Loucy (cell line): Measurements from ENCODE around the gene KCNJ11.

Experiments
- H2AFZ ChIP-seq: fragments of 200-600 bp; sonication (generic); 2 replicates; pipeline ENCODE4 v1.6.0; 2016; ENCODE audit warnings: antibody characterized with exemption, mild to moderate bottlenecking, low read length, moderate library complexity
- H3F3A ChIP-seq: fragments of 200-600 bp; 2 replicates; pipeline ENCODE4 v1.6.0; 2016; ENCODE audit warnings: antibody characterized with exemption, low read depth, mild to moderate bottlenecking
- H3K27me3 ChIP-seq: fragments of 200-600 bp; sonication (generic); 2 replicates; pipeline ENCODE4 v1.6.1; 2014; ENCODE audit warnings: low read length, mild to moderate bottlenecking; ENCODE audit not compliant: insufficient read depth, poor library complexity, severe bottlenecking
- H3K36me3 ChIP-seq: fragments of 200-600 bp; sonication (generic); 2 replicates; pipeline ENCODE4 v1.6.1; 2016; ENCODE audit warnings: low read length; ENCODE audit not compliant: insufficient read depth
- H3K4me1 ChIP-seq: fragments of 200-600 bp; sonication (generic); 2 replicates; pipeline ENCODE4 v1.5.1; 2014; ENCODE audit warnings: low read length, mild to moderate bottlenecking; ENCODE audit not compliant: insufficient read depth, poor library complexity, severe bottlenecking
- H3K4me2 ChIP-seq: fragments of 200-600 bp; sonication (generic); 2 replicates; pipeline ENCODE4 v1.6.0; 2014; ENCODE audit warnings: antibody characterized with exemption, low read length, low read depth, mild to moderate bottlenecking; ENCODE audit not compliant: poor library complexity, severe bottlenecking
- H3K4me3 ChIP-seq: fragments of 200-600 bp; sonication (generic); 2 replicates; pipeline ENCODE4 v1.5.1; 2014; ENCODE audit warnings: low read length, mild to moderate bottlenecking, mixed read lengths; ENCODE audit not compliant: poor library complexity, severe bottlenecking
- H3K79me2 ChIP-seq: fragments of 200-600 bp; sonication (generic); 2 replicates; pipeline ENCODE4 v1.6.1; 2014; ENCODE audit warnings: low read length; ENCODE audit not compliant: insufficient read depth
- H3K9ac ChIP-seq: fragments of 200-600 bp; sonication (generic); 2 replicates; pipeline ENCODE4 v1.6.0; 2014; ENCODE audit warnings: mild to moderate bottlenecking, low read depth, low read length, moderate library complexity; ENCODE audit not compliant: poor library complexity, severe bottlenecking
- H3K9me2 ChIP-seq: fragments of 200-600 bp; sonication (generic); replicated peaks from 2 replicates; pipeline ENCODE4 v1.6.1; 2016; ENCODE audit warnings: low read depth, low read length, mixed read lengths
- H3K9me3 ChIP-seq: fragments of 200-600 bp; sonication (generic); 2 replicates; pipeline ENCODE4 v1.6.1; 2014; ENCODE audit warnings: mild to moderate bottlenecking, antibody characterized with exemption, low read length, low read depth; ENCODE audit not compliant: insufficient read depth
- H4K20me1 ChIP-seq: fragments of 200-600 bp; sonication (generic); 2 replicates; pipeline ENCODE4 v1.6.0; 2014; ENCODE audit warnings: antibody characterized with exemption, low read length, mild to moderate bottlenecking; ENCODE audit not compliant: insufficient read depth, poor library complexity, severe bottlenecking
- CTCF ChIP-seq: fragments of 200-600 bp; sonication (generic); conservative IDR thresholded peaks from 2 replicates; pipeline ENCODE4 v1.5.1; 2014; ENCODE audit warnings: mild to moderate bottlenecking, antibody characterized with exemption, low read length
- EZH2phosphoT487 ChIP-seq: fragments of 200-600 bp; IDR thresholded peaks from 2 replicates; pipeline ENCODE4 v1.6.1; 2018; ENCODE audit warnings: antibody characterized with exemption, mild to moderate bottlenecking, moderate library complexity, borderline replicate concordance

KCNJ11 gene

GRCh38 chr11:17414992-17415391 lies 26.5 kb upstream of the KCNJ11 start:
- Histone ChIP-seq H3K4me1 (no peaks in the 10 kb centered on the region), H3K4me2 (no peak overlapping the region), H3K9me3 (no peaks in the 10 kb centered on the region), H3K9ac (no peak overlapping the region), H3K9me2 (no peaks in the 10 kb centered on the region), H3F3A (no peaks in the 10 kb centered on the region), H4K20me1 (no peaks in the 10 kb centered on the region), H3K4me3 (no peak overlapping the region), H2AFZ (no peak overlapping the region), H3K79me2 (no peaks in the 10 kb centered on the region), H3K36me3 (no peaks in the 10 kb centered on the region), H3K27me3 (peaks cover 7% of the 10 kb centered on the region)
- TF ChIP-seq CTCF (no peak), EZH2phosphoT487 (no peak)

- no peaks in the 10 kb centered on the region for H3K36me3 ChIP-seq
- TF ChIP-seq EZH2phosphoT487 (no peak), CTCF (no peak)
- H2AFZ ChIP-seq, result no peak overlapping the region
- H3K4me2 ChIP-seq, result no peak overlapping the region
- no peaks in the 10 kb centered on the region for H3K79me2 ChIP-seq
- no peaks in the 10 kb centered on the region for H3F3A ChIP-seq
- no peak overlapping the region for H3K9ac ChIP-seq
- no peaks in the 10 kb centered on the region for H4K20me1 ChIP-seq
- H3K4me3 ChIP-seq, result no peak overlapping the region
- H3K4me1 ChIP-seq, result no peaks in the 10 kb centered on the region
- H3K27me3 ChIP-seq, result peaks cover 7% of the 10 kb centered on the region
- no peaks in the 10 kb centered on the region for H3K9me2 ChIP-seq
- no peaks in the 10 kb centered on the region for H3K9me3 ChIP-seq
These were observed 25.9 kb upstream of the KCNJ11 start for GRCh38 chr11:17414317-17414737.

- no peak overlapping the region for H3K4me3 ChIP-seq
- no peaks in the 10 kb centered on the region for H3K79me2 ChIP-seq
- H3K27me3 ChIP-seq, result peaks cover 4% of the 10 kb centered on the region
- H3K9me3 ChIP-seq, result no peaks in the 10 kb centered on the region
- no peak overlapping the region for H2AFZ ChIP-seq
- no peaks in the 10 kb centered on the region for H3K9me2 ChIP-seq
- H3K4me2 ChIP-seq, result no peak overlapping the region
- H3K4me1 ChIP-seq, result no peaks in the 10 kb centered on the region
- no peak overlapping the region for H3K9ac ChIP-seq
- no peaks in the 10 kb centered on the region for H3K36me3 ChIP-seq
- no peaks in the 10 kb centered on the region for H3F3A ChIP-seq
- no peaks in the 10 kb centered on the region for H4K20me1 ChIP-seq
- TF ChIP-seq CTCF (no peak), EZH2phosphoT487 (no peak)
These were observed 25.2 kb upstream of the KCNJ11 start for GRCh38 chr11:17413414-17414316.
